Retinal pigment epithelial cell (primary cell): ENCODE results near the gene CNOT1.

ENCODE experiments used
- DNase-seq: peaks from one replicate; pipeline ENCODE4 v3.0.0-alpha.2; 2010; ENCODE audit warnings: low read depth
- H3K4me3 ChIP-seq: 2 replicates; pipeline ENCODE4 v1.5.1; 2011; ENCODE audit warnings: mild to moderate bottlenecking, low read length, control low read depth, moderate library complexity
- TF ChIP-seq, protein P1 (sequence below): conservative IDR thresholded peaks from 2 replicates; pipeline ENCODE4 v1.5.1; 2011; ENCODE audit warnings: low read depth, low read length, control low read depth, inconsistent platforms

CNOT1 gene

DNA sequence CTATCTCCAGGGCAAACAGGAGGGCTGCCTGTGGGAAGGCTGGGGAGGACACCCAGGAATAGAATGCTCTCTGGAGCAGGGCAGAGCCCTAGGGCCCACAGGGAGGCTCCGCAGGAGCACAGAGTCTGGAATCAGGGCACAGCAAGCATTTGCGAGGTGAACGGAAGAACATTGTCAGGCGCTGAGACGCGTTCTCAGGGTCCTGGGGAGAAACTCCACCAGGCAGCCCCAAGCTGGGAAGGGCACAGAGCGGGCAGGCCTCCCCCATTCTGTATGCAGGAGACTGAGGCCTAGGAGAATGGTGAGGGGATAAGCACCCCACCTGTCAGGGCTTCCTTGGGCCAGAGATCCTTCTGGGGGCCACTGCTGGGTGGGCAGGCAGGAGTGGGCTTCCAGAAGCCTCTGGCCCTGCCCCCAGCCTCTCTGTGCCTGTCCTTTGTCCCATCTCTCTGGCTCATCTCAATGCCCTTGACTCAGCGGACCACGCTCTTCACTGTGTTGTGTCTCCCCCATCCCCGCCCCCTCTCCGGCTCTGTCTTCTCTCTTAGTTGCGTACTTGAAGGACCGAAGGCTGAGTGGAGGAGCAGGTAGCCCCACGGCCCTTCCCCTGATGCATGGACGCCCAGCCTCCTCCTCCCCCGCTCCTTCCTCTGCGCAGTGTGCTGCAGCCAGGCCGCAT lies 119.4 kb downstream of the CNOT1 start:
- no peak overlapping the region for H3K4me3 ChIP-seq
- TF ChIP-seq, protein P1, sequence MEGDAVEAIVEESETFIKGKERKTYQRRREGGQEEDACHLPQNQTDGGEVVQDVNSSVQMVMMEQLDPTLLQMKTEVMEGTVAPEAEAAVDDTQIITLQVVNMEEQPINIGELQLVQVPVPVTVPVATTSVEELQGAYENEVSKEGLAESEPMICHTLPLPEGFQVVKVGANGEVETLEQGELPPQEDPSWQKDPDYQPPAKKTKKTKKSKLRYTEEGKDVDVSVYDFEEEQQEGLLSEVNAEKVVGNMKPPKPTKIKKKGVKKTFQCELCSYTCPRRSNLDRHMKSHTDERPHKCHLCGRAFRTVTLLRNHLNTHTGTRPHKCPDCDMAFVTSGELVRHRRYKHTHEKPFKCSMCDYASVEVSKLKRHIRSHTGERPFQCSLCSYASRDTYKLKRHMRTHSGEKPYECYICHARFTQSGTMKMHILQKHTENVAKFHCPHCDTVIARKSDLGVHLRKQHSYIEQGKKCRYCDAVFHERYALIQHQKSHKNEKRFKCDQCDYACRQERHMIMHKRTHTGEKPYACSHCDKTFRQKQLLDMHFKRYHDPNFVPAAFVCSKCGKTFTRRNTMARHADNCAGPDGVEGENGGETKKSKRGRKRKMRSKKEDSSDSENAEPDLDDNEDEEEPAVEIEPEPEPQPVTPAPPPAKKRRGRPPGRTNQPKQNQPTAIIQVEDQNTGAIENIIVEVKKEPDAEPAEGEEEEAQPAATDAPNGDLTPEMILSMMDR = no peak
- DNase-seq = no peak

DNA sequence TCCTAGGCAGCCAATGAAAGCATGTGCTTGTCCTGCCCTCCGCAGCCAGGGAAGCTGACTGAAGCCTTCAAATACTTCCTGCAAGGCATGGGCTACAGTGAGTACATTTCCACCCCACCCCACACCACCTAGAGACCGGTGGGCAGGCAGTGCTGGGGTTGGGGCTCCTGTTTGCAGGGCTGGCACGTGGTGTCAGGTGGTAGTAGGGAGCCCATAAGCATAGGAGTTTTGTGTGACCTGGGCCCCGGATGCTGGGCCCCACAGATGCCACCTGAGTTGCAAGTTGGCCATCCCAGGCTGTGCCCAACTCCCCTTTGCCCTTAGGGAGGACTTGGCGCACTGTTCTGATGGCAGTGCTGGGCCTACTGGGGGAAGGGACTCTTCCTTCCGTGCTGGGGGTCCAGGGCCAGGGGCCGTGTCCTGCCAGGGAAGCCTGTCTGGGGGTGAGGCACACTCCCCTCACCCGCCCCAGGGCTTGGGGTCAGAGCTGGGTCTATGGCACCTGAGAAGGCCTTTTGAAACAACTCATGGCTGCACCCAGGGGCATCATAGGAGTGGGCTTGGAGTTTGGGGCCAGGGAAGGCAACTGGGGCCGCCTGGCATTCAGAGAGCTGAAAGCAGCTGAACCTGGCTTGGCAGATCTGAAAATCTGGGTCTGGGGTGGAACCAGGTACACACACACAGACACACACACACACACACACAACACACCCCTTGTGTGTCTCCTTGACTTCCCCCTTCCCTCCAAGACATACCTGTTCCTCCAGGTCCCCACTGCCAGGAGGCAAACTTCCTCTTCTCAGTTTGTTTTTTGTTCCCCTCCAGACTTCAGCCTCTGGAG lies 120.2 kb downstream of the CNOT1 start:
- TF ChIP-seq, protein P1 = no peak
- no peak for DNase-seq
- H3K4me3 ChIP-seq = no peak overlapping the region

DNA sequence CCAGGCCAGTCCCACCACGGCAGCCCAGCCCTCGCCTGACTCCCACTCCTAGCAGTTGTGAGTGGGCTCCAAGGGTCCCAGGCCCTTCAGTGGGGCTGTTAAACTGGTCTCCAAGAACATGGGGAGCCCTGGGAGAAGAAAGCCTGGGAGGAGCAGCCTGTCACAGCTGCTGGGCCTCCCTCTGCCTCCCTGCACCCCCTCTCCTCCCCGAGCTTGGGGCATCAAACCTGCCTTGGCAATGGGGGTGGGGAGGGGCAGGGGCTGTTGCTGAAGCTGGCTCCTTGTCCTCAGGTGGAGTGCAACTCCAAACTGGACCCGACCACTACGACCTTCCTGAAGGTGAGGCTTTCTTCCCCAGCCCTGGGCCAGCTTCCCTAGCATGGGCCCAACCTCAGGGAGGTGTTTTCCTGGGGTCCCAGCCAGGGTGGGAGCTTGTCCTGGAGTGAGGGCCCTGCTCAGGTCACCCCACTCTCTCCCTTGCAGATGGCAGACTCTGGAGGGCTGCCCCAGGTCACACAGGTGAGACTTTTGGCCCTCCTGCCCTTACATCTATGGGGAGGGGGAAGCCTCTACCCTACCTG lies 120.9 kb downstream of the CNOT1 start:
- TF ChIP-seq, protein P1 = no peak
- no peak for DNase-seq
- no peak overlapping the region for H3K4me3 ChIP-seq

DNA sequence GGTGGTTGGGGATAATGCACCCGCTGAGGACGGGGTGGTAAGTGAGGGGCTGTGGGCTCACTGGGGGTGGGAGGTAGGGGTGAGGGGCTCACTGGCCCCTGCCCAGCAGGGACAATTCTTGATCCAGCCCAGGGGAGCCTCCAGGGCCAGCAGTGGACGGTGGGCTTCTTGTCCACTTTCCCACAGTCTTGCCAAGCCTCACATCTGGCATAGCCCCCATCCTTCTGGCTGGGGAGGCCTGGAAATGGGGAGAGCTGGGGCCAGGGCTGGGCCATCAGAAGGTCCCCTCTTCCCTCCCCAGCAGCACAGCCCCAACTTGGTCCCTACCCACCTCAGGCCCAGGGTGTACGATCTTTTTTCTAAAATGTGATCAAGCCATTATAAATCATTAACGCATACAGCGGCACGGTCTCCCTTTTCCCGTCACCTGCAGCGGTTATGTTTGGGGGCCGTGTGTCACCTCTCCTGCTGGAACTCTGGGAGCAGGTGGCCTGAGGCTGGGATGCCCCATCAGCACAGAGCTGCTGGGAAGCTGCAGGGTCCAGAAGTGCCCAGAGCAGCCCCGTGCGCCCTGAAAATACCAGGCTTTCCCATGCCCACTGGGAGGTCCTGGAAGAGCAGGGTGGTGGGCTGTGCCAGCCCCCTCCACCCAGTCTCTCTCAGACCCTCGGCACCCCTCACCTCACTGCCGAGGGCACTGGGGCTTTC lies 121.5 kb downstream of the CNOT1 start:
- TF ChIP-seq, protein P1 = no peak
- no peak for DNase-seq
- H3K4me3 ChIP-seq = no peak overlapping the region

DNA sequence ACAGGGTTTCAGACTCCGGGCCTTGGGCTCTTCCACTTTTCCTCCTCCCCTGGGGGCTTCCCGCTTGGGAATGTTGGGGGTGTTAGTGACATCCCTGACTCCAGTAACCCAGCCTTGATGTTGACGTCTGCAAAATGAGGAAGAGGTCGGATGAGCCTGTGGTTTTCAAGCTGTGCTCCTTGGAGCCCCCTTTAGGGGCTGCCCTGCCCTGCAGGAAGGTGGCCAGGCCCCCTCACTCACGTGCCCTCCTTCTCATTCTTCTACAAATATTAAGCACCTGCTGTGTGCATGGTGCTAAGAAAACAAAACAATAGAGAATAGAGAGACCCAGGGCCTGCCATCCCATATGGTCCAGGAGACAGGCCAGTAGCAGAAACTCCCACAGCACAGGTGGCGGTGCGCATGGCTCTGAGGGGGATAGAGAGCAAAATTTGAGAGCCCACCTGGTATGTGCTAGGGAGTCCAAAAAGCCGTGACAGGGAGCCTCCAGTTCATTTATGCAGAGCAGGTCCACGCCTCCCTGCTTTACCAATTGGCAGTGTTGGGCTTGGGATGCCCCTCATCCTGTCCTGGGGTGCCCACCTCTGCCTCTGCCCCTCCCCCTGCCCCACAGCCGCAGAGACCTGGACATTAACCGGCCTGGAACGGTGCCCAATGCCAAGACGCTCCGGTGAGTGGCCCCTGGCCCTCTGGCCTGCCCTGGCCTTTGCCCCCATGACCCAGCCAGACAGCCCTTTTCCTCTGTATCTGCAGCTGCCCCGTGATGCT lies 122.2 kb downstream of the CNOT1 start:
- no peak for DNase-seq
- TF ChIP-seq, protein P1 = no peak
- no peak overlapping the region for H3K4me3 ChIP-seq
